ENCODE measurements around the gene RITA1.

DNA sequence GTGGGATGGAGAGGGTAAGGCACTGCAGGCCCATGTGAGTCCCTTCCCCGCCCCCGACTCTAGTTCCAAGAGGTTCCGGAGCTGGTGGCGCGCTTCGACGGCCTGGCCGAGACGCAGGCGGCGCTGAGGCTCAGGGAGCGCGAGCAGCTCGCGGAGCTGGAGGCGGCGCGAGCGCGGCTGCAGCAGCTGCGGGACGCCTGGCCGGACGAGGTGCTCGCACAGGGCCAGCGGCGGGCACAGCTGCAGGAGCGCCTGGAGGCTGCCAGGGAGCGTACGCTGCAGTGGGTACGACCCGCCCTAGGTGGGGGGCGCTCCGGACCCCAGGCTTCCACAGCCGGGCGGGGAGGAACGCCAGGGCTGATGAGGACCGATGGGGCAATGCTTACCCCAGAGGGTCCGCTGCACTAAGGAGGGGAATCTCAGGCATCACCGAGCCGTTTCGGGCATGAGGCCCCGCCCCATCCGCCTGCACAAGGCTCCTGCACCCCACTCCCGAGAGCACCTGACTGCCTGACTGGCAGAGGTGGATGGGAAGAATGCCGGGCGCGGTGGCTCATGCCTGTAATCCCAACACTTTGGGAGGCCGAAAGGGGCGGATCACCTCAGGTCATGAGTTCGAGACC lies 31.1 kb upstream of the RITA1 start:
- TF ChIP-seq, protein P1, sequence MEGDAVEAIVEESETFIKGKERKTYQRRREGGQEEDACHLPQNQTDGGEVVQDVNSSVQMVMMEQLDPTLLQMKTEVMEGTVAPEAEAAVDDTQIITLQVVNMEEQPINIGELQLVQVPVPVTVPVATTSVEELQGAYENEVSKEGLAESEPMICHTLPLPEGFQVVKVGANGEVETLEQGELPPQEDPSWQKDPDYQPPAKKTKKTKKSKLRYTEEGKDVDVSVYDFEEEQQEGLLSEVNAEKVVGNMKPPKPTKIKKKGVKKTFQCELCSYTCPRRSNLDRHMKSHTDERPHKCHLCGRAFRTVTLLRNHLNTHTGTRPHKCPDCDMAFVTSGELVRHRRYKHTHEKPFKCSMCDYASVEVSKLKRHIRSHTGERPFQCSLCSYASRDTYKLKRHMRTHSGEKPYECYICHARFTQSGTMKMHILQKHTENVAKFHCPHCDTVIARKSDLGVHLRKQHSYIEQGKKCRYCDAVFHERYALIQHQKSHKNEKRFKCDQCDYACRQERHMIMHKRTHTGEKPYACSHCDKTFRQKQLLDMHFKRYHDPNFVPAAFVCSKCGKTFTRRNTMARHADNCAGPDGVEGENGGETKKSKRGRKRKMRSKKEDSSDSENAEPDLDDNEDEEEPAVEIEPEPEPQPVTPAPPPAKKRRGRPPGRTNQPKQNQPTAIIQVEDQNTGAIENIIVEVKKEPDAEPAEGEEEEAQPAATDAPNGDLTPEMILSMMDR (IDR thresholded peaks at IDR 0.05; ENCODE audit: low read depth, low read length): no peak
- no peak for TF ChIP-seq POLR2A (IDR thresholded peaks at IDR 0.05; ENCODE audit: extremely low read depth, insufficient read length)
- TF ChIP-seq, protein P2, sequence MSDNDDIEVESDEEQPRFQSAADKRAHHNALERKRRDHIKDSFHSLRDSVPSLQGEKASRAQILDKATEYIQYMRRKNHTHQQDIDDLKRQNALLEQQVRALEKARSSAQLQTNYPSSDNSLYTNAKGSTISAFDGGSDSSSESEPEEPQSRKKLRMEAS (IDR thresholded peaks at IDR 0.05; ENCODE audit: low read depth, low read length): no peak

Measured in NB4 (cell line).